Mucosa of descending colon (tissue), 3 donors: ENCODE data around the gene TIGIT. TPM values are rescaled to one million over a fixed set of nuclear protein-coding genes. Genes with fewer than 3 reads are reported as not detected.
A peak's percentile ranks its signal among the peaks of the same experiment; 100 is the strongest.

Source experiments
- ATAC-seq: fragments of 200-7000 bp; cut with Tn5 transposase; one replicate; pipeline ENCODE4 v1.9.1; 2020; ENCODE audit warnings: mild to moderate bottlenecking, moderate library complexity
- DNase-seq, 3 donors: peaks; one replicate each; pipeline ENCODE4 v3.0.0-alpha.2; 2020
- H3K36me3 ChIP-seq: fragments of 200-600 bp; one replicate; pipeline ENCODE4 v1.8.0; 2021; ENCODE audit warnings: low read depth, mild to moderate bottlenecking
- H3K4me1 ChIP-seq: fragments of 200-600 bp; one replicate; pipeline ENCODE4 v1.8.0; 2021; ENCODE audit warnings: low read depth, mild to moderate bottlenecking
- H3K4me3 ChIP-seq: fragments of 200-600 bp; one replicate; pipeline ENCODE4 v1.8.0; 2021; ENCODE audit warnings: mild to moderate bottlenecking
- H3K9me3 ChIP-seq: fragments of 200-600 bp; one replicate; pipeline ENCODE4 v1.8.0; 2021; ENCODE audit warnings: mild to moderate bottlenecking
- CTCF ChIP-seq: fragments of 200-600 bp; IDR thresholded peaks from one replicate; pipeline ENCODE4 v1.8.0; 2022; ENCODE audit warnings: antibody characterized with exemption, mild to moderate bottlenecking
- intact Hi-C, 2 donors: fragments of 100-400 bp; cut with DNase I in 1 of 2; cut with micrococcal nuclease in 1 of 2; formaldehyde crosslinking; loops; one replicate each; pipeline versions ENCODE4 v1.11.0 to v1.11.1; 2022; cut with DNase I, micrococcal nuclease
- total RNA-seq, 3 donors: library from RNA; stranded (reverse); fragmentation: NEBNext Ultra II Directional in 2 of 3; extraction: Animal tissue kit (Norgen Biotek cat#: 25700) in 2 of 3; gene quantifications; one replicate each; pipeline versions ENCODE4 v1.2.1 to v1.2.4, GENCODE V29; 2021 to 2023
- donor health status: DM: no; HTN: no; CAD: no; lungs with moderate emphysema.
- donor health status: DM: no; HTN: no; CAD: no.
- donor health status: DM: no; HTN: yes; CAD: no.

TIGIT gene
- total RNA-seq, 3 donors from 2014 or later, result 0.54 to 1.6 (median 0.84) TPM

- TF ChIP-seq CTCF, result no peak
- H3K4me1 ChIP-seq, result no peaks in the 10 kb centered on the region
- no peak overlapping the region for H3K4me3 ChIP-seq
- no peaks in the 10 kb centered on the region for H3K36me3 ChIP-seq
- no peak for DNase-seq
- H3K9me3 ChIP-seq, result no peaks in the 10 kb centered on the region
- intact Hi-C loops, result no loop called here
- ATAC-seq, result no peak
Measured at GRCh38 chr3:114310695-114311094, 16.9 kb downstream of the TIGIT start.

GRCh38 chr3:114313426-114313825, 19.6 kb downstream of the TIGIT start:
- H3K36me3 ChIP-seq, result no peaks in the 10 kb centered on the region
- DNase-seq, result no peak
- H3K9me3 ChIP-seq, result no peaks in the 10 kb centered on the region
- ATAC-seq, result no peak
- no peak overlapping the region for H3K4me3 ChIP-seq
- intact Hi-C loops, result no loop called here
- TF ChIP-seq CTCF, result no peak
- no peaks in the 10 kb centered on the region for H3K4me1 ChIP-seq

- intact Hi-C loops, result no loop called here
- no peak for TF ChIP-seq CTCF
- DNase-seq, result no peak
- ATAC-seq, result no peak
- Histone ChIP-seq H3K9me3 (no peaks in the 10 kb centered on the region), H3K4me1 (no peaks in the 10 kb centered on the region), H3K4me3 (no peak overlapping the region), H3K36me3 (no peaks in the 10 kb centered on the region)
Measured at GRCh38 chr3:114314282-114314681, 20.5 kb downstream of the TIGIT start.

- no peaks in the 10 kb centered on the region for H3K36me3 ChIP-seq
- H3K9me3 ChIP-seq, result no peaks in the 10 kb centered on the region
- H3K4me1 ChIP-seq, result no peaks in the 10 kb centered on the region
- DNase-seq (no peak), ATAC-seq (peak; percentile 14)
- no peak overlapping the region for H3K4me3 ChIP-seq
- no peak for TF ChIP-seq CTCF
- intact Hi-C loops, result no loop called here
Measured at GRCh38 chr3:114318295-114318694, 24.5 kb downstream of the TIGIT start.

DNA sequence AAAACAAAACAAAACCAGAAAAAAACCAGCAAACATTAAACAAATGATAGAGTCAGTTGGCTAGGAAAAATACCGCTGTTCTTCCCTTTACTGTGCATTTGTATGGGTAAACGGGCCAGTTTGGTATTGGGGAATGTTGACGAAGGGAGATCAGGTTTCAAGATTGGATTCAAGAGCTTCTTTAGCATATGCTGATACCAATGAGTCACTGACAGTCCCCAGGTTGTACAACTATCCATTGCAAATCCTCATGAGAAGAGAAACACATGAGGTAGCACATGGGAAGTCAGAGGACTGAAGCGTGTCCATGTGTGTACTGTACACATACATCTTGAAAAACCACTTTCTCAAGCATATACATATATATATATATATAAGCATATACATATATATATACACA, 25.6 kb downstream of the TIGIT start:
- no peak for ATAC-seq
- Histone ChIP-seq H3K9me3 (no peaks in the 10 kb centered on the region), H3K4me3 (no peak overlapping the region), H3K4me1 (no peaks in the 10 kb centered on the region), H3K36me3 (no peaks in the 10 kb centered on the region)
- intact Hi-C loops, result no loop called here
- TF ChIP-seq CTCF, result no peak
- no peak for DNase-seq

- Histone ChIP-seq H3K36me3 (no peaks in the 10 kb centered on the region), H3K4me1 (no peaks in the 10 kb centered on the region), H3K4me3 (no peak overlapping the region), H3K9me3 (no peaks in the 10 kb centered on the region)
- intact Hi-C loops, result loop anchor here in 1 of 2 donors (5.0 kb wide), 1 partner anchor 427 kb away; no protein-coding TSS in a partner anchor
- no peak for TF ChIP-seq CTCF
- ATAC-seq (no peak), DNase-seq (no peak)
Measured at GRCh38 chr3:114320246-114320645, 26.4 kb downstream of the TIGIT start.
